Lung (tissue), 12 donors: ENCODE data around the gene NCS1. TPM values are rescaled to one million over a fixed set of nuclear protein-coding genes. Genes with fewer than 3 reads are reported as not detected.

Experiments
- ATAC-seq: fragments of 200-7000 bp; cut with Tn5 transposase; one replicate; pipeline ENCODE4 v1.9.1; 2020; ENCODE audit warnings: moderate number of reproducible peaks; ENCODE audit not compliant: insufficient read depth, low FRiP score
- DNase-seq, 3 donors: peaks; one replicate each; pipeline ENCODE4 v3.0.0-alpha.2; 2013 to 2017
- H3K27ac ChIP-seq, 2 donors: one replicate each; pipeline ENCODE4 v1.5.1; 2013; ENCODE audit warnings: mild to moderate bottlenecking in 2 of 2, moderate library complexity in 2 of 2, control low read depth in 1 of 2, inconsistent platforms in 1 of 2, low read depth in 1 of 2, low read length in 1 of 2
- H3K27me3 ChIP-seq, 3 donors: one replicate each; pipeline ENCODE4 v1.5.1; 2013; ENCODE audit warnings: low read length in 2 of 3; ENCODE audit not compliant: control insufficient read depth in 3 of 3, insufficient read depth in 3 of 3
- H3K36me3 ChIP-seq, 4 donors: one replicate each; pipeline ENCODE4 v1.5.1; 2013; ENCODE audit warnings: low read length in 4 of 4, mild to moderate bottlenecking in 1 of 4, moderate library complexity in 1 of 4; ENCODE audit not compliant: control insufficient read depth in 4 of 4, insufficient read depth in 4 of 4
- H3K4me1 ChIP-seq, 5 donors: one replicate each; pipeline ENCODE4 v1.5.1; 2013; ENCODE audit warnings: low read length in 5 of 5, mild to moderate bottlenecking in 2 of 5, moderate library complexity in 1 of 5; ENCODE audit not compliant: control insufficient read depth in 5 of 5, insufficient read depth in 5 of 5
- H3K4me3 ChIP-seq: one replicate; pipeline ENCODE4 v1.5.1; 2013; ENCODE audit warnings: mild to moderate bottlenecking, control low read depth, moderate library complexity
- H3K9ac ChIP-seq, 2 donors: one replicate each; pipeline ENCODE4 v1.5.1; 2013; ENCODE audit warnings: low read length in 2 of 2, control low read depth in 1 of 2; ENCODE audit not compliant: insufficient read depth in 1 of 2
- H3K9me3 ChIP-seq, 4 donors: one replicate each; pipeline ENCODE4 v1.5.1; 2013; ENCODE audit warnings: low read length in 3 of 4, mild to moderate bottlenecking in 1 of 4, moderate library complexity in 1 of 4; ENCODE audit not compliant: control insufficient read depth in 4 of 4, insufficient read depth in 3 of 4
- CTCF ChIP-seq: IDR thresholded peaks from 2 replicates; pipeline ENCODE4 v1.5.1; 2012; ENCODE audit warnings: mild to moderate bottlenecking; ENCODE audit errors: control extremely low read depth, extremely low read depth
- WGBS, 2 donors: extraction: QIAGEN DNeasy Blood & Tissue Kit; methylation state at CpG; one replicate each; pipeline ENCODE4 v1.1.7; 2013; 5-methylcytosine and 5-hydroxymethylcytosine counted together
- polyA plus RNA-seq, 2 donors: library from polyadenylated mRNA; stranded (reverse); fragments of 200-250 nt; gene quantifications; one replicate each; pipeline ENCODE4 v1.2.1, GENCODE V29; 2013
- total RNA-seq, 2 donors: library from RNA; depleted of rRNA in 1 of 2; stranded (reverse); fragments of >200 nt in 1 of 2; gene quantifications; one replicate each; pipeline ENCODE4 v1.2.1, GENCODE V29; 2014 to 2021
- donor health status: control.
- donor health status: control.
- donor health status: Bipolar disorder and iron deficiency.
- donor health status: healthy.
- donor health status: DM: yes; HTN: yes; CAD: no.

NCS1 gene
- total and polyA plus RNA-seq, 4 donors = 5.8 to 27.5 (median 6.5) TPM

GRCh38 chr9:130129432-130130061 lies 42.7 kb upstream of the NCS1 start:
- Histone ChIP-seq H3K36me3 (peaks cover 9 to 26% (median 24%) of the 10 kb centered on the region in 4 donors), H3K27ac (peak overlapping the region in 1 of 2 donors; percentile 84), H3K9me3 (no peaks in the 10 kb centered on the region), H3K9ac (no peak overlapping the region), H3K27me3 (no peaks in the 10 kb centered on the region), H3K4me1 (peaks cover 0 to 8% (median 0%) of the 10 kb centered on the region in 5 donors), H3K4me3 (no peak overlapping the region)
- WGBS, 2 donors = 84 to 86% methylated on average over 22 of the region's 22 CpGs
- TF ChIP-seq CTCF = no peak
- DNase-seq (peak in 2 of 3 donors; percentile 46 to 61), ATAC-seq (no peak)

- peaks cover 0 to 8% (median 0%) of the 10 kb centered on the region in 5 donors for H3K4me1 ChIP-seq
- H3K27me3 ChIP-seq = no peaks in the 10 kb centered on the region
- TF ChIP-seq CTCF = no peak
- no peak for ATAC-seq
- H3K36me3 ChIP-seq = peaks cover 9 to 35% (median 28%) of the 10 kb centered on the region in 4 donors
- no peak for DNase-seq
- WGBS, 2 donors = 96 to 97% methylated on average over 7 of the region's 7 CpGs
- no peak overlapping the region for H3K4me3 ChIP-seq
- no peak overlapping the region for H3K9ac ChIP-seq
- no peaks in the 10 kb centered on the region for H3K9me3 ChIP-seq
- no peak overlapping the region for H3K27ac ChIP-seq
These were observed 39.5 kb upstream of the NCS1 start for GRCh38 chr9:130132746-130133145.

GRCh38 chr9:130137081-130137640 lies 35.0 kb upstream of the NCS1 start:
- WGBS, 2 donors = 62 to 88% methylated on average over 15 of the region's 15 CpGs

More at GRCh38 chr9:130137081-130137640, 35.0 kb upstream of the NCS1 start:
- Histone ChIP-seq H3K4me3 (no peak overlapping the region), H3K9me3 (no peaks in the 10 kb centered on the region), H3K27me3 (no peaks in the 10 kb centered on the region), H3K27ac (no peak overlapping the region), H3K9ac (no peak overlapping the region), H3K4me1 (peaks cover 3 to 18% (median 10%) of the 10 kb centered on the region in 5 donors), H3K36me3 (peaks cover 0 to 11% (median 8%) of the 10 kb centered on the region in 4 donors)
- ATAC-seq (no peak), DNase-seq (no peak)
- TF ChIP-seq CTCF = no peak
